ENCODE results near the gene TLK2.

Gene TLK2

GRCh38 chr17:62655656-62656055 is 177.0 kb downstream of the TLK2 start:
- DNase-seq (ENCODE audit: low read depth) = no peak

- DNase-seq (ENCODE audit: low read depth) = no peak
Measured at GRCh38 chr17:62656446-62656845, 177.8 kb downstream of the TLK2 start.

GRCh38 chr17:62657145-62657665 is 178.6 kb downstream of the TLK2 start:
- no peak for DNase-seq (ENCODE audit: low read depth)

- DNase-seq (ENCODE audit: low read depth) = no peak
Measured at GRCh38 chr17:62657690-62658089, 179.1 kb downstream of the TLK2 start.

GRCh38 chr17:62658136-62658920 is 179.7 kb downstream of the TLK2 start:
- DNase-seq (ENCODE audit: low read depth) = no peak

GRCh38 chr17:62660629-62661118 is 182.0 kb downstream of the TLK2 start:
- no peak for DNase-seq (ENCODE audit: low read depth)

- no peak for DNase-seq (ENCODE audit: low read depth)
Measured at GRCh38 chr17:62661337-62661736, 182.7 kb downstream of the TLK2 start.

- no peak for DNase-seq (ENCODE audit: low read depth)
Measured at GRCh38 chr17:62662855-62663254, 184.2 kb downstream of the TLK2 start.

All from T follicular helper cell (primary cell).